Cardiac muscle cell (in vitro differentiated cells and primary cell): ENCODE data around the gene SLC6A17. TPM values are rescaled to one million over a fixed set of nuclear protein-coding genes. Genes with fewer than 3 reads are reported as not detected.

ENCODE experiments used
- DNase-seq, 2 donors: peaks; one replicate each; pipeline versions ENCODE4 v3.0.0 to v3.0.0-alpha.2; 2010 to 2017; ENCODE audit warnings: low read depth in 1 of 2, low spot score in 1 of 2
- H3K27ac ChIP-seq: fragments of 200-600 bp; sonication (generic); 2 replicates; pipeline ENCODE4 v1.5.1; 2016
- H3K27me3 ChIP-seq: fragments of 200-600 bp; sonication (generic); 2 replicates; pipeline ENCODE4 v1.6.0; 2016; ENCODE audit warnings: control low read depth
- H3K36me3 ChIP-seq: fragments of 200-600 bp; sonication (generic); 2 replicates; pipeline ENCODE4 v1.5.1; 2016; ENCODE audit warnings: control low read depth
- H3K4me1 ChIP-seq: fragments of 200-600 bp; sonication (generic); 2 replicates; pipeline ENCODE4 v1.8.1; 2017; ENCODE audit warnings: low read depth, mild to moderate bottlenecking, mixed run types
- H3K4me3 ChIP-seq: fragments of 200-600 bp; sonication (generic); 2 replicates; pipeline ENCODE4 v1.5.1; 2016; ENCODE audit warnings: mild to moderate bottlenecking
- H3K9me3 ChIP-seq: fragments of 200-600 bp; sonication (generic); 2 replicates; pipeline ENCODE4 v1.5.1; 2017; ENCODE audit warnings: low read depth, mild to moderate bottlenecking, control low read depth
- polyA plus RNA-seq: library from polyadenylated mRNA; unstranded; fragments of >200 nt; fragmentation: Nextera tagmentation; extraction: Ambion mirVana; gene quantifications from 2 replicates; pipeline ENCODE4 v1.2.1, GENCODE V29; 2016
- total RNA-seq: library from RNA; depleted of rRNA; stranded (reverse); fragments of >200 nt; gene quantifications from 2 replicates; pipeline ENCODE4 v1.2.3, GENCODE V29; 2016
- TF ChIP-seq, protein P1 (sequence below): IDR thresholded peaks from 2 replicates; pipeline ENCODE4 v1.5.1; 2012; ENCODE audit warnings: low read depth, mild to moderate bottlenecking, low read length

SLC6A17 gene
- total and polyA plus RNA-seq, 2 experiments from 2014 or later: 0.06 TPM; not detected in 1

DNA sequence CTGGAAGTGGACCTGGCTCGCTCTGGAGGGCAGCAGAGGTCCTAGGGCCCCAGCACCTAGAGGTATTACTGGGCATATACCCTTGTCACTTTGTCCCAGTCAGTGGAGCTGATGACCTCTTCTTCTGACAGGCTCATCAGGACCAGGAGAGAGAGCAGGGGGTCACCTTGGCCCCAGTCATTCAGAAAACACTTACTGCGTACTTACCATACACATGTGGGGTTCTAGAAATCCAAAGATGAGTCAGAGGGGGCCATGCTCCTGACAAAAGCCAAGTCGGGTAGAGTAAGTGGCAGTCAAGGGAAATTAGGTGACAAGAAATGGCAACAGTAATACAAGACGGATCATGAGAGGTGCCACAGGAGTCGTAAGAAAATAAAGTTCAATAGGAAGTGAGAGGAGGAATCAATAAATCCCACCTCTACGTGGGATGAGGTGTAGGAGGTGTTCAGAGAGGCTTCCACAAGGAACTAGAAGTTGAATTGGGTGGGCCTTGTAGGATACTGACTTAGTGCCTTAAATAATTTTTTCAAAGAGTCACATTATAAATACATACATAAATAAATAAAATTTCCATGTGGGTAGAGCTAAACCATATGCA, 66.7 kb downstream of the SLC6A17 start:
- Histone ChIP-seq H3K27ac (no peak overlapping the region), H3K36me3 (no peaks in the 10 kb centered on the region), H3K27me3 (peaks cover 15% of the 10 kb centered on the region), H3K4me3 (no peak overlapping the region), H3K4me1 (no peaks in the 10 kb centered on the region), H3K9me3 (no peaks in the 10 kb centered on the region)
- DNase-seq: no peak
- TF ChIP-seq, protein P1, sequence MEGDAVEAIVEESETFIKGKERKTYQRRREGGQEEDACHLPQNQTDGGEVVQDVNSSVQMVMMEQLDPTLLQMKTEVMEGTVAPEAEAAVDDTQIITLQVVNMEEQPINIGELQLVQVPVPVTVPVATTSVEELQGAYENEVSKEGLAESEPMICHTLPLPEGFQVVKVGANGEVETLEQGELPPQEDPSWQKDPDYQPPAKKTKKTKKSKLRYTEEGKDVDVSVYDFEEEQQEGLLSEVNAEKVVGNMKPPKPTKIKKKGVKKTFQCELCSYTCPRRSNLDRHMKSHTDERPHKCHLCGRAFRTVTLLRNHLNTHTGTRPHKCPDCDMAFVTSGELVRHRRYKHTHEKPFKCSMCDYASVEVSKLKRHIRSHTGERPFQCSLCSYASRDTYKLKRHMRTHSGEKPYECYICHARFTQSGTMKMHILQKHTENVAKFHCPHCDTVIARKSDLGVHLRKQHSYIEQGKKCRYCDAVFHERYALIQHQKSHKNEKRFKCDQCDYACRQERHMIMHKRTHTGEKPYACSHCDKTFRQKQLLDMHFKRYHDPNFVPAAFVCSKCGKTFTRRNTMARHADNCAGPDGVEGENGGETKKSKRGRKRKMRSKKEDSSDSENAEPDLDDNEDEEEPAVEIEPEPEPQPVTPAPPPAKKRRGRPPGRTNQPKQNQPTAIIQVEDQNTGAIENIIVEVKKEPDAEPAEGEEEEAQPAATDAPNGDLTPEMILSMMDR: no peak

DNA sequence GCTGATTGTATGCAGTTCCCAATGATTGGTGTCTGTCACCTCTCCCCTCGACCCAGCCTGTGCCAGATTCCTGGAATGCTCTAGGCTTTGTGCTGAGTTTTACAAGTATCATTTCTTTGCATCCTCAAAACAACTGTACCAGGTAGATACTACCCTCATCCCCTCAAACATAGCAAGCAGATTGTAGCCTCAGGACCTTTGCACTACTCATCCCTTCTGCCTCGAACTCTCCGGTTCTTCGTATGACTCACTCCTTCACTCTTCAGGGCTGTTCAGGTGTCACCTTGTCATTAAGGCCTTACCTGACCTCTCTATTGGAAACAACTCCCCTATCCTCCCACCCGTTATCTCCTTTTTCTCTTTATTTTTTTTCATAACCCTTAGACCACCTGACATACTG, 67.8 kb downstream of the SLC6A17 start:
- Histone ChIP-seq H3K27ac (no peak overlapping the region), H3K4me3 (no peak overlapping the region), H3K4me1 (no peaks in the 10 kb centered on the region), H3K27me3 (peaks cover 3% of the 10 kb centered on the region), H3K9me3 (no peaks in the 10 kb centered on the region), H3K36me3 (no peaks in the 10 kb centered on the region)
- DNase-seq: no peak
- TF ChIP-seq, protein P1: no peak

DNA sequence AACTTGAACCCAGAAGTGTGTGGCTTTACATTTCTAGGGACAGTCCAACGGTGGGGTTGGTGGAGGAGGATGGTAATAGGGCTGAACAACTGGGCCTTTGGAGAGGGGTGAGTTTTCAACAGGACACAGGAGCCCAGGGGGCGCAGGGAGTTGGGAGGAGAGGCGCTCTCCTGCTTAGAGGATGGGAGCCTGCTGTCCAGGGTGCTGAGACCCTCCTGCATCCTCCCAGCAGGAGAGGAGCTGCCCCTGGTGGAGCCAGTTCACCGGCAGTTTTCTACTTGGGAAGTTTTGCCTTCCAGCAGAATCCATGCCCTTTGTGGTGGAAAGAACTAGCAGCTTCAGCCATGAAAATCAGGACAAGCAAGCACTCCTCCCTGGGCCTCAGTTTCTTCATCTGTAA, 68.4 kb downstream of the SLC6A17 start:
- Histone ChIP-seq H3K4me1 (no peaks in the 10 kb centered on the region), H3K4me3 (no peak overlapping the region), H3K27ac (no peak overlapping the region), H3K36me3 (no peaks in the 10 kb centered on the region), H3K9me3 (no peaks in the 10 kb centered on the region), H3K27me3 (no peaks in the 10 kb centered on the region)
- TF ChIP-seq, protein P1: no peak
- peak in 1 of 2 donors; percentile 73 for DNase-seq

DNA sequence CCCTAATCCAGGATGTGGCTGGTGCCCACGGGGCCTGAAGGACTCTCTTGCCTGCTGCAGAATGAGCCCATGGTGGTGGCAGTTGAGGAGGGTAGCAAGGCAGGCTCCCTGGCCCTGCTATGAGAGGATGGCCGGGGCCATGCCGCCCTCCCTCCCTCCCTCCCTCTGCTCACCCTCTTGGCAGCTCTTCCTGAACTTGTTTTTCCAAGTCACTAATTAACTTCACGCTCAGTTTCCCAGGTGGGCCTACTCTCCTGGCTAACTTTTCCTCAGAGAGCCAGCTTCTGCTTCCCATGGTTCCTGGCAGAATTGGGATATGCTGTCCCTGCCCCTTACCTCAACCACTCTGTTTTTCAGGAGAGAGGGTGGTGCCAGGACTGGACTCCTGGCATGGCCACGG, 70.0 kb downstream of the SLC6A17 start:
- Histone ChIP-seq H3K27ac (no peak overlapping the region), H3K4me1 (no peaks in the 10 kb centered on the region), H3K27me3 (no peaks in the 10 kb centered on the region), H3K4me3 (no peak overlapping the region), H3K9me3 (no peaks in the 10 kb centered on the region), H3K36me3 (no peaks in the 10 kb centered on the region)
- TF ChIP-seq, protein P1: no peak
- no peak for DNase-seq

DNA sequence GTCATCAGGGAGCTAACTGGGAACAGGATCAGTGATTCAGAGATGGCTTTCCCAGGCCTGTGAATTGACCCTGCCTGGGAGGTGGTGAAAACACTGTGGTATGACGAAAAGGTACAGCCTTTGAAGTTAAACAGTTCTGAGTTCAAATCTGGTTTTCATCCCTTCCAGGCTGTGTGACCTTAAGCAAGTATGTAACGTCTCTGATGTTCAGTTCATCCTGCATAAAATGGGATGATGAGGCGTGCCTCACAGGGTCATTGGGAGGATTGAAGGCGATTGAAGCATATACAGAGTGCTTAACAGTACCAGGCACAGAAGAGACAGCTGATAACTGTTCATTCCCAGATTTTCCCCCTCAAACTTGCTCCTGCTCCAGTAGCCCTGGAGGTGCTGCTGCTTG, 70.8 kb downstream of the SLC6A17 start:
- TF ChIP-seq, protein P1: no peak
- DNase-seq: no peak
- Histone ChIP-seq H3K27ac (no peak overlapping the region), H3K4me1 (no peaks in the 10 kb centered on the region), H3K36me3 (no peaks in the 10 kb centered on the region), H3K9me3 (no peaks in the 10 kb centered on the region), H3K4me3 (no peak overlapping the region), H3K27me3 (no peaks in the 10 kb centered on the region)
